ENCODE measurements around the gene ZC3H8. TPM values are rescaled to one million over a fixed set of nuclear protein-coding genes. Genes with fewer than 3 reads are reported as not detected.

The ZC3H8 gene
- polyA plus RNA-seq, 2 of the 4 experiments (the other 2 are of a cell fraction), result 13.2 to 20.2 TPM

- 75% methylated on average over 7 of the region's 8 CpGs for WGBS (ENCODE audit: missing lambda C conversion rate)
- POLR2A ChIA-PET, result no interaction called here
- H3K27ac ChIP-seq, result no peak overlapping the region
- CTCF ChIA-PET, result interaction anchor here (1.1 kb wide), 1 partner anchor 47 kb away, joined by 3 read pairs; no protein-coding TSS in a partner anchor
- FAIRE-seq (no peak), DNase-seq (ENCODE audit: low read depth in 1 of 2, low spot score in 1 of 2) (no peak), ATAC-seq (no peak)
- no peaks in the 10 kb centered on the region for H3K9me3 ChIP-seq
- TF ChIP-seq EHF (CRISPR knock-in tag; IDR thresholded peaks at IDR 0.05) (no peak), SREBF2 (IDR thresholded peaks at IDR 0.05) (no peak), RARB (CRISPR knock-in tag; IDR thresholded peaks at IDR 0.05) (no peak), EHMT2 (IDR thresholded peaks at IDR 0.05; ENCODE audit: low read depth) (no peak), MAZ (IDR thresholded peaks at IDR 0.05; ENCODE audit: borderline replicate concordance, low read depth, low read length) (no peak), ZSCAN20 (CRISPR knock-in tag; IDR thresholded peaks at IDR 0.05) (no peak), ATOH8 (CRISPR knock-in tag; IDR thresholded peaks at IDR 0.05; ENCODE audit: low read depth) (no peak), POLR2AphosphoS2 (conservative IDR thresholded peaks at IDR 0.05; ENCODE audit: low read length) (no peak), E2F6 (IDR thresholded peaks at IDR 0.05; ENCODE audit: borderline replicate concordance, low read depth) (no peak), MAFK (IDR thresholded peaks at IDR 0.05; ENCODE audit: partially characterized antibody) (no peak), ZC3H11A (IDR thresholded peaks at IDR 0.05) (no peak), FOSB (CRISPR knock-in tag; IDR thresholded peaks at IDR 0.05) (no peak), CBX2 (IDR thresholded peaks at IDR 0.05; ENCODE audit: borderline replicate concordance, low read depth) (no peak), CHD2 (IDR thresholded peaks at IDR 0.05; ENCODE audit: low read length, partially characterized antibody) (no peak)
- TF ChIP-seq, protein P1, sequence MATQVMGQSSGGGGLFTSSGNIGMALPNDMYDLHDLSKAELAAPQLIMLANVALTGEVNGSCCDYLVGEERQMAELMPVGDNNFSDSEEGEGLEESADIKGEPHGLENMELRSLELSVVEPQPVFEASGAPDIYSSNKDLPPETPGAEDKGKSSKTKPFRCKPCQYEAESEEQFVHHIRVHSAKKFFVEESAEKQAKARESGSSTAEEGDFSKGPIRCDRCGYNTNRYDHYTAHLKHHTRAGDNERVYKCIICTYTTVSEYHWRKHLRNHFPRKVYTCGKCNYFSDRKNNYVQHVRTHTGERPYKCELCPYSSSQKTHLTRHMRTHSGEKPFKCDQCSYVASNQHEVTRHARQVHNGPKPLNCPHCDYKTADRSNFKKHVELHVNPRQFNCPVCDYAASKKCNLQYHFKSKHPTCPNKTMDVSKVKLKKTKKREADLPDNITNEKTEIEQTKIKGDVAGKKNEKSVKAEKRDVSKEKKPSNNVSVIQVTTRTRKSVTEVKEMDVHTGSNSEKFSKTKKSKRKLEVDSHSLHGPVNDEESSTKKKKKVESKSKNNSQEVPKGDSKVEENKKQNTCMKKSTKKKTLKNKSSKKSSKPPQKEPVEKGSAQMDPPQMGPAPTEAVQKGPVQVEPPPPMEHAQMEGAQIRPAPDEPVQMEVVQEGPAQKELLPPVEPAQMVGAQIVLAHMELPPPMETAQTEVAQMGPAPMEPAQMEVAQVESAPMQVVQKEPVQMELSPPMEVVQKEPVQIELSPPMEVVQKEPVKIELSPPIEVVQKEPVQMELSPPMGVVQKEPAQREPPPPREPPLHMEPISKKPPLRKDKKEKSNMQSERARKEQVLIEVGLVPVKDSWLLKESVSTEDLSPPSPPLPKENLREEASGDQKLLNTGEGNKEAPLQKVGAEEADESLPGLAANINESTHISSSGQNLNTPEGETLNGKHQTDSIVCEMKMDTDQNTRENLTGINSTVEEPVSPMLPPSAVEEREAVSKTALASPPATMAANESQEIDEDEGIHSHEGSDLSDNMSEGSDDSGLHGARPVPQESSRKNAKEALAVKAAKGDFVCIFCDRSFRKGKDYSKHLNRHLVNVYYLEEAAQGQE (IDR thresholded peaks at IDR 0.05), result no peak
- TF ChIP-seq, protein P2, sequence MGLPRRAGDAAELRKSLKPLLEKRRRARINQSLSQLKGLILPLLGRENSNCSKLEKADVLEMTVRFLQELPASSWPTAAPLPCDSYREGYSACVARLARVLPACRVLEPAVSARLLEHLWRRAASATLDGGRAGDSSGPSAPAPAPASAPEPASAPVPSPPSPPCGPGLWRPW (IDR thresholded peaks at IDR 0.05), result no peak
- TF ChIP-seq, protein P3, sequence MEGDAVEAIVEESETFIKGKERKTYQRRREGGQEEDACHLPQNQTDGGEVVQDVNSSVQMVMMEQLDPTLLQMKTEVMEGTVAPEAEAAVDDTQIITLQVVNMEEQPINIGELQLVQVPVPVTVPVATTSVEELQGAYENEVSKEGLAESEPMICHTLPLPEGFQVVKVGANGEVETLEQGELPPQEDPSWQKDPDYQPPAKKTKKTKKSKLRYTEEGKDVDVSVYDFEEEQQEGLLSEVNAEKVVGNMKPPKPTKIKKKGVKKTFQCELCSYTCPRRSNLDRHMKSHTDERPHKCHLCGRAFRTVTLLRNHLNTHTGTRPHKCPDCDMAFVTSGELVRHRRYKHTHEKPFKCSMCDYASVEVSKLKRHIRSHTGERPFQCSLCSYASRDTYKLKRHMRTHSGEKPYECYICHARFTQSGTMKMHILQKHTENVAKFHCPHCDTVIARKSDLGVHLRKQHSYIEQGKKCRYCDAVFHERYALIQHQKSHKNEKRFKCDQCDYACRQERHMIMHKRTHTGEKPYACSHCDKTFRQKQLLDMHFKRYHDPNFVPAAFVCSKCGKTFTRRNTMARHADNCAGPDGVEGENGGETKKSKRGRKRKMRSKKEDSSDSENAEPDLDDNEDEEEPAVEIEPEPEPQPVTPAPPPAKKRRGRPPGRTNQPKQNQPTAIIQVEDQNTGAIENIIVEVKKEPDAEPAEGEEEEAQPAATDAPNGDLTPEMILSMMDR (IDR thresholded peaks at IDR 0.05), result no peak
- H3K4me1 ChIP-seq, result no peaks in the 10 kb centered on the region
- no peak overlapping the region for H3K4me2 ChIP-seq
- H3K4me3 ChIP-seq, result no peak overlapping the region
Observed at GRCh38 chr2:112184121-112184520, 70.7 kb downstream of the ZC3H8 start.

DNA sequence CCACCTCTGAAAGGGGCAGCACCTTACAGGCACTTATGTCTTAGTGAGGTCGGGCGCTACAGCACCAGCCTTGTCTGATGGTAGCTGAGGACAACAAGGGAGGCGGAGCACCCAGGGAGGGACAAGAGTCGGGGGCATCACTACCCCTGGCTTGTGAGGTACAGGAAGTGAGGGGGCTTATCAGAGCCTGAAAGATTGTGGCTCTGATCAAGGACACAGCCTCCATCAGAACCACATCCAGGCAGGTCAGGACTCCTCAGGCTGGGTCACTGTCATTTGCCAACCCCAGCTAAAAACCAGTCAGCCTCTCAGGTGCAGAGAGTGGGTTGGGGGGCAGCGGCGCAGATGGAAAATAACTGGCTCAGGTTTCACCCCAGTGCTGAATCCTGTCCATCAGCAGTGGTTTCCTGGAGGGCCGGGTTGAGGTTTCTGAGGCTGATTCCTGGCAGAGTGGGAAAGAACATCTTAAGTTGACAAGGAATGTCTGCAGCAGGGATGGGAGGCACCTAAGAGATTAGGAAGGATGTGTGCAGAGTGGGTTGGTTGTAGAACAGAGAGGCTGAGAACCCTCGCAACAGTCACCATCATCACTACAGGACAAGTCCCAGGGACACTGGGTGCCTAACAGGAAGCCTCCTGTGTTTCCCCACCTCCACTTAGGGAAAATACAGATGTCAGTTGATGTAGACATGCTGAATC lies 71.4 kb downstream of the ZC3H8 start:
- H3K4me1 ChIP-seq, result no peaks in the 10 kb centered on the region
- ATAC-seq, result no peak
- no peak overlapping the region for H3K4me2 ChIP-seq
- 67% methylated on average over 8 of the region's 8 CpGs for WGBS (ENCODE audit: missing lambda C conversion rate)
- no peaks in the 10 kb centered on the region for H3K9me3 ChIP-seq
- no peak for FAIRE-seq
- TF ChIP-seq SMC3 (IDR thresholded peaks at IDR 0.05) (no peak), POLR2AphosphoS2 (conservative IDR thresholded peaks at IDR 0.05; ENCODE audit: low read length) (no peak), EP300 (IDR thresholded peaks at IDR 0.05) (no peak), CHD2 (IDR thresholded peaks at IDR 0.05; ENCODE audit: low read length, partially characterized antibody) (no peak), CEBPB (IDR thresholded peaks at IDR 0.05) (no peak), CHD4 (IDR thresholded peaks at IDR 0.05; ENCODE audit: borderline replicate concordance) (no peak), PBX3 (IDR thresholded peaks at IDR 0.05) (no peak), MAZ (IDR thresholded peaks at IDR 0.05; ENCODE audit: borderline replicate concordance, low read depth, low read length) (no peak)
- H3K27ac ChIP-seq, result no peak overlapping the region
- no peak for DNase-seq (ENCODE audit: low read depth in 1 of 2, low spot score in 1 of 2)
- H3K4me3 ChIP-seq, result no peak overlapping the region
- ChIA-PET POLR2A (no interaction called here), CTCF (interaction anchor here (1.1 kb wide), 1 partner anchor 46 kb away, joined by 3 read pairs; no protein-coding TSS in a partner anchor)

All from A549 (cell line).